ENCODE results near the gene VAPB.

DNA sequence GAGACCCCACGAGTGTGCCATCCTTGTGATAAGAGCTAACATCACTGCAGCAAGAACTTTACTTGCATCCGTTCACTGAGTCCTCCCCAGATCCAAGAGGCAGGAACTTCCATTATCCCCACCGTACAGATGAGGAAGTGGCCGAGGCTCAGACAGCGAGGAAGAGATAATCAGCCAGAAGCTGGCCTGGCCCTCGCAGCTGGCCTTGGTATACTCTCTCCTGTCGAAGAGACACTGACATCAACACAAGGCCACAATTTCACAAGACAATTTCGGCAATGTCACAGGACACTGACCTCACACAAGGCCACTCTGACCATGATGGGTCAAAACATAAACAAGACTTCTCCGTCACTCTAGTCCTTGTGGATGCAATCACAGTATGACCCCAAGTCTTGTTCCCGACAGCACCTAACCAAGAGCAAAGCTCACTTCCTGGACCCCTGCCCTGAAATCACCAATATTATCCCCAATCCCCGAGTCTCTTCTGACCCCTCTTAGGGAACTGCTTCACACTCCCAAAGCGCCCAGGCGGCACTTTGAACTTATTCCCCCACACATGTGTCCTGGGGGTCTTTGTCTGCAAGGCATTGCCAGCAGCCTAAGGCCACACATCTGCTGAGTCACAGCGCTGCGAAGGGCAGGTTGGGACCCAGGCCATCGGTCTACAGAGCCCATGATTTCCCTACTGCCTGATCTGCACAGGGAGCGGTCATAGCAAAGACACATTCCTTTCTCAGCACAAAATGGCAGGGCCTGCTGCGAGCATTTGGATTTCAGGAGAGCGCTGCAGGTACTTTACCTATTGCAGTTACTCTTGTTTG, 14.8 kb upstream of the VAPB start:
- TF ChIP-seq CTCF (IDR thresholded peaks at IDR 0.05) (no peak), POLR2A (IDR thresholded peaks at IDR 0.05) (no peak)

Measured in Peyer's patch (tissue), 4 donors.